ENCODE data around the gene SLC4A5. TPM values are rescaled to one million over a fixed set of nuclear protein-coding genes. Genes with fewer than 3 reads are reported as not detected.

Gene SLC4A5
- total and polyA plus RNA-seq, 4 donors: 1.2 to 22.3 (median 3.2) TPM

GRCh38 chr2:74368499-74368898 is 25.3 kb upstream of the SLC4A5 start:
- Histone ChIP-seq H3K36me3 (ENCODE audit: control insufficient read depth, insufficient read depth, low read length) (peaks cover 89% of the 10 kb centered on the region), H3K4me3 (ENCODE audit: low read depth, low read length) (no peak overlapping the region), H3K27ac (ENCODE audit: low read depth, low read length) (no peak overlapping the region), H3K9me3 (ENCODE audit: control insufficient read depth, insufficient read depth, low read length) (no peaks in the 10 kb centered on the region), H3K27me3 (ENCODE audit: control insufficient read depth, insufficient read depth, low read length) (no peaks in the 10 kb centered on the region), H3K4me1 (ENCODE audit: control insufficient read depth, insufficient read depth, low read length) (peaks cover 14% of the 10 kb centered on the region)
- 70% methylated on average over 1 of the region's 5 CpGs for WGBS (ENCODE audit: insufficient coverage)
- no peak for DNase-seq (ENCODE audit: low read depth in 4 of 6, low spot score in 6 of 6)

- no peaks in the 10 kb centered on the region for H3K9me3 ChIP-seq (ENCODE audit: control insufficient read depth, insufficient read depth, low read length)
- peaks cover 96% of the 10 kb centered on the region for H3K36me3 ChIP-seq (ENCODE audit: control insufficient read depth, insufficient read depth, low read length)
- no peak overlapping the region for H3K4me3 ChIP-seq (ENCODE audit: low read depth, low read length)
- DNase-seq (ENCODE audit: low read depth in 4 of 6, low spot score in 6 of 6): no peak
- no peaks in the 10 kb centered on the region for H3K27me3 ChIP-seq (ENCODE audit: control insufficient read depth, insufficient read depth, low read length)
- 100% methylated on average over 6 of the region's 7 CpGs for WGBS (ENCODE audit: insufficient coverage)
- no peak overlapping the region for H3K27ac ChIP-seq (ENCODE audit: low read depth, low read length)
- H3K4me1 ChIP-seq (ENCODE audit: control insufficient read depth, insufficient read depth, low read length): peaks cover 7% of the 10 kb centered on the region
Measured at GRCh38 chr2:74367789-74368188, 24.6 kb upstream of the SLC4A5 start.

GRCh38 chr2:74366036-74366435 is 22.8 kb upstream of the SLC4A5 start:
- Histone ChIP-seq H3K27me3 (ENCODE audit: control insufficient read depth, insufficient read depth, low read length) (no peaks in the 10 kb centered on the region), H3K36me3 (ENCODE audit: control insufficient read depth, insufficient read depth, low read length) (peaks cover 99% of the 10 kb centered on the region), H3K4me3 (ENCODE audit: low read depth, low read length) (no peak overlapping the region), H3K9me3 (ENCODE audit: control insufficient read depth, insufficient read depth, low read length) (no peaks in the 10 kb centered on the region), H3K4me1 (ENCODE audit: control insufficient read depth, insufficient read depth, low read length) (no peaks in the 10 kb centered on the region), H3K27ac (ENCODE audit: low read depth, low read length) (no peak overlapping the region)
- DNase-seq (ENCODE audit: low read depth in 4 of 6, low spot score in 6 of 6): no peak
- 100% methylated on average over 2 of the region's 3 CpGs for WGBS (ENCODE audit: insufficient coverage)

GRCh38 chr2:74364533-74365505 is 21.6 kb upstream of the SLC4A5 start:
- Histone ChIP-seq H3K36me3 (ENCODE audit: control insufficient read depth, insufficient read depth, low read length) (peaks cover 97% of the 10 kb centered on the region), H3K27ac (ENCODE audit: low read depth, low read length) (no peak overlapping the region), H3K9me3 (ENCODE audit: control insufficient read depth, insufficient read depth, low read length) (no peaks in the 10 kb centered on the region), H3K27me3 (ENCODE audit: control insufficient read depth, insufficient read depth, low read length) (no peaks in the 10 kb centered on the region), H3K4me1 (ENCODE audit: control insufficient read depth, insufficient read depth, low read length) (no peaks in the 10 kb centered on the region), H3K4me3 (ENCODE audit: low read depth, low read length) (no peak overlapping the region)
- WGBS (ENCODE audit: insufficient coverage): 51% methylated on average over 6 of the region's 8 CpGs
- DNase-seq (ENCODE audit: low read depth in 4 of 6, low spot score in 6 of 6): peak in 1 of 6 donors; percentile 29

- 90% methylated on average over 11 of the region's 11 CpGs for WGBS (ENCODE audit: insufficient coverage)
- Histone ChIP-seq H3K4me1 (ENCODE audit: control insufficient read depth, insufficient read depth, low read length) (no peaks in the 10 kb centered on the region), H3K36me3 (ENCODE audit: control insufficient read depth, insufficient read depth, low read length) (peaks cover 89% of the 10 kb centered on the region), H3K27me3 (ENCODE audit: control insufficient read depth, insufficient read depth, low read length) (no peaks in the 10 kb centered on the region), H3K27ac (ENCODE audit: low read depth, low read length) (no peak overlapping the region), H3K4me3 (ENCODE audit: low read depth, low read length) (no peak overlapping the region), H3K9me3 (ENCODE audit: control insufficient read depth, insufficient read depth, low read length) (no peaks in the 10 kb centered on the region)
- DNase-seq (ENCODE audit: low read depth in 4 of 6, low spot score in 6 of 6): no peak
Measured at GRCh38 chr2:74361327-74361726, 18.1 kb upstream of the SLC4A5 start.

GRCh38 chr2:74357627-74358026 is 14.4 kb upstream of the SLC4A5 start:
- Histone ChIP-seq H3K4me3 (ENCODE audit: low read depth, low read length) (no peak overlapping the region), H3K27me3 (ENCODE audit: control insufficient read depth, insufficient read depth, low read length) (no peaks in the 10 kb centered on the region), H3K36me3 (ENCODE audit: control insufficient read depth, insufficient read depth, low read length) (peaks cover 57% of the 10 kb centered on the region), H3K4me1 (ENCODE audit: control insufficient read depth, insufficient read depth, low read length) (no peaks in the 10 kb centered on the region), H3K9me3 (ENCODE audit: control insufficient read depth, insufficient read depth, low read length) (no peaks in the 10 kb centered on the region), H3K27ac (ENCODE audit: low read depth, low read length) (no peak overlapping the region)
- no peak for DNase-seq (ENCODE audit: low read depth in 4 of 6, low spot score in 6 of 6)

GRCh38 chr2:74349889-74350288 is 6.7 kb upstream of the SLC4A5 start:
- H3K36me3 ChIP-seq (ENCODE audit: control insufficient read depth, insufficient read depth, low read length): no peaks in the 10 kb centered on the region
- H3K27me3 ChIP-seq (ENCODE audit: control insufficient read depth, insufficient read depth, low read length): no peaks in the 10 kb centered on the region
- DNase-seq (ENCODE audit: low read depth in 4 of 6, low spot score in 6 of 6): no peak
- no peaks in the 10 kb centered on the region for H3K9me3 ChIP-seq (ENCODE audit: control insufficient read depth, insufficient read depth, low read length)
- no peak overlapping the region for H3K27ac ChIP-seq (ENCODE audit: low read depth, low read length)
- H3K4me3 ChIP-seq (ENCODE audit: low read depth, low read length): no peak overlapping the region
- no peaks in the 10 kb centered on the region for H3K4me1 ChIP-seq (ENCODE audit: control insufficient read depth, insufficient read depth, low read length)
- 97% methylated on average over 4 of the region's 4 CpGs for WGBS (ENCODE audit: insufficient coverage)

- WGBS (ENCODE audit: insufficient coverage): no CpG with 5 or more reads among the region's 3 CpGs
- H3K4me3 ChIP-seq (ENCODE audit: low read depth, low read length): no peak overlapping the region
- no peak for DNase-seq (ENCODE audit: low read depth in 4 of 6, low spot score in 6 of 6)
- no peaks in the 10 kb centered on the region for H3K36me3 ChIP-seq (ENCODE audit: control insufficient read depth, insufficient read depth, low read length)
- H3K27me3 ChIP-seq (ENCODE audit: control insufficient read depth, insufficient read depth, low read length): no peaks in the 10 kb centered on the region
- H3K9me3 ChIP-seq (ENCODE audit: control insufficient read depth, insufficient read depth, low read length): no peaks in the 10 kb centered on the region
- no peaks in the 10 kb centered on the region for H3K4me1 ChIP-seq (ENCODE audit: control insufficient read depth, insufficient read depth, low read length)
- no peak overlapping the region for H3K27ac ChIP-seq (ENCODE audit: low read depth, low read length)
Measured at GRCh38 chr2:74347742-74348141, 4.5 kb upstream of the SLC4A5 start.

GRCh38 chr2:74347303-74347702 is 4.1 kb upstream of the SLC4A5 start:
- Histone ChIP-seq H3K4me3 (ENCODE audit: low read depth, low read length) (no peak overlapping the region), H3K9me3 (ENCODE audit: control insufficient read depth, insufficient read depth, low read length) (no peaks in the 10 kb centered on the region), H3K27ac (ENCODE audit: low read depth, low read length) (no peak overlapping the region), H3K4me1 (ENCODE audit: control insufficient read depth, insufficient read depth, low read length) (no peaks in the 10 kb centered on the region), H3K27me3 (ENCODE audit: control insufficient read depth, insufficient read depth, low read length) (no peaks in the 10 kb centered on the region), H3K36me3 (ENCODE audit: control insufficient read depth, insufficient read depth, low read length) (no peaks in the 10 kb centered on the region)
- DNase-seq (ENCODE audit: low read depth in 4 of 6, low spot score in 6 of 6): no peak
- WGBS (ENCODE audit: insufficient coverage): no CpG with 5 or more reads among the region's 1 CpG
